ENCODE results near the gene SEC62.

Gene SEC62

GRCh38 chr3:170022336-170022735 lies 55.7 kb downstream of the SEC62 start:
- no peak for DNase-seq

GRCh38 chr3:170023165-170023564 lies 56.6 kb downstream of the SEC62 start:
- DNase-seq = no peak

- no peak for DNase-seq
These were observed 58.0 kb downstream of the SEC62 start for GRCh38 chr3:170024581-170024980.

GRCh38 chr3:170027233-170028102 lies 60.9 kb downstream of the SEC62 start:
- no peak for DNase-seq

- DNase-seq = no peak
These were observed 66.9 kb downstream of the SEC62 start for GRCh38 chr3:170033489-170033888.

- DNase-seq = no peak
These were observed 71.1 kb downstream of the SEC62 start, which contains the start of gene GPR160 for GRCh38 chr3:170037463-170038433. Gene GPR160 (plus strand): TSS chr3:170037995. CDS start chr3:170083973, 45,978 bp downstream.

- DNase-seq = no peak
These were observed 72.0 kb downstream of the SEC62 start for GRCh38 chr3:170038434-170039110.

- no peak for DNase-seq
These were observed 73.8 kb downstream of the SEC62 start for GRCh38 chr3:170040418-170040817.

- no peak for DNase-seq
These were observed 76.9 kb downstream of the SEC62 start for GRCh38 chr3:170043506-170043905.

GRCh38 chr3:170044271-170044670 lies 77.7 kb downstream of the SEC62 start:
- no peak for DNase-seq

GRCh38 chr3:170044795-170045244 lies 78.2 kb downstream of the SEC62 start:
- no peak for DNase-seq

GRCh38 chr3:170046269-170047132 lies 79.9 kb downstream of the SEC62 start:
- no peak for DNase-seq

GRCh38 chr3:170047133-170047404 lies 80.5 kb downstream of the SEC62 start:
- no peak for DNase-seq

Measured in NCI-H524 treated with DMSO at 0.1 percent for 48 hours (cell line).